Measurements from ENCODE around the gene FGGY. TPM values are rescaled to one million over a fixed set of nuclear protein-coding genes. Genes with fewer than 3 reads are reported as not detected.
"Not testable (repeated sequence)": the region's sequence is repeated elsewhere in the genome, so short reads cannot be mapped to it uniquely, and the experiment has no call there.

FGGY gene
- total and polyA plus RNA-seq, 2 donors (not counting 1 experiment from before 2014, with no cell fraction given): 6.1 to 38.5 TPM

DNA sequence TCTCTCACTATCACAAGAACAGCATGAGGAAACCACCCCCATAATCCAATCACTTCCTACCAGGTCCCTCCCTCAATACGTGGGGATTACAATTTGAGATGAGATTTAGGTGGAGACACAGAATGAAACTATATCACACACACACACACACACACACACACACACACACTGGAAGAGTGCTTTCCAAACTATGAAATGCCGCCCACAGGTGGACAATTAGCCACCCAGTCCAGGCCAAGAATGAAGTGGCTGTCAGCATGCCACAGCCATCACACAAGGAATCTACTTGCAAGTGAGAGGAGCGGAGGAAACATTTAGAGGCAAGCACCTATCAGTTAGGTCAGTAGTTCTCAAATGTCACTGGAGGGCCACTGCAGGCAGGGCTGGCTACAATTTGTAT is 412.4 kb downstream of the FGGY start:
- Histone ChIP-seq H3K9me3 (ENCODE audit: control extremely low read depth in 1 of 3, control insufficient read depth in 2 of 3, insufficient read depth in 1 of 3, low read length in 2 of 3) (no peaks in the 10 kb centered on the region), H4K20me1 (ENCODE audit: control insufficient read depth, insufficient read depth, low read length, poor library complexity, severe bottlenecking) (no peaks in the 10 kb centered on the region), H3K79me2 (ENCODE audit: control insufficient read depth, insufficient read depth, low read length) (no peaks in the 10 kb centered on the region), H3K4me1 (ENCODE audit: control insufficient read depth in 2 of 2, insufficient read depth in 2 of 2, low read length in 2 of 2) (no peaks in the 10 kb centered on the region), H3K4me3 (ENCODE audit: control extremely low read depth in 1 of 5, extremely low read depth in 1 of 5, insufficient read depth in 1 of 5, low read depth in 2 of 5, low read length in 4 of 5) (no peak overlapping the region), H3K4me2 (replicated peaks; ENCODE audit: low read depth, low read length, poor library complexity, severe bottlenecking) (no peak overlapping the region), H3K9ac (ENCODE audit: low read length) (no peak overlapping the region), H3K27ac (ENCODE audit: low read length in 2 of 2) (no peak overlapping the region), H3K27me3 (replicated peaks in 1 of 4; ENCODE audit: control extremely low read depth in 1 of 4, control insufficient read depth in 3 of 4, insufficient read depth in 4 of 4, low read length in 3 of 4) (no peaks in the 10 kb centered on the region), H3K36me3 (replicated peaks in 1 of 2; ENCODE audit: control extremely low read depth in 1 of 2, control insufficient read depth in 1 of 2, extremely low read depth in 1 of 2, insufficient read depth in 2 of 2, low read length in 1 of 2) (no peaks in the 10 kb centered on the region), H2AFZ (ENCODE audit: insufficient read depth, low read depth, low read length, poor library complexity, severe bottlenecking) (no peak overlapping the region)
- ChIA-PET POLR2A (no interaction called here), CTCF (no interaction called here)
- H3K9me3 Mint-ChIP-seq (ENCODE audit: insufficient read depth): no peaks in the 10 kb centered on the region
- H3K4me3 Mint-ChIP-seq: no peak overlapping the region
- no peak overlapping the region for H3K27ac Mint-ChIP-seq
- no peak for DNase-seq
- H3K4me1 Mint-ChIP-seq: no peaks in the 10 kb centered on the region
- no peaks in the 10 kb centered on the region for H3K27me3 Mint-ChIP-seq
- ATAC-seq (ENCODE audit: low read depth): no peak
- TF ChIP-seq, protein P1, sequence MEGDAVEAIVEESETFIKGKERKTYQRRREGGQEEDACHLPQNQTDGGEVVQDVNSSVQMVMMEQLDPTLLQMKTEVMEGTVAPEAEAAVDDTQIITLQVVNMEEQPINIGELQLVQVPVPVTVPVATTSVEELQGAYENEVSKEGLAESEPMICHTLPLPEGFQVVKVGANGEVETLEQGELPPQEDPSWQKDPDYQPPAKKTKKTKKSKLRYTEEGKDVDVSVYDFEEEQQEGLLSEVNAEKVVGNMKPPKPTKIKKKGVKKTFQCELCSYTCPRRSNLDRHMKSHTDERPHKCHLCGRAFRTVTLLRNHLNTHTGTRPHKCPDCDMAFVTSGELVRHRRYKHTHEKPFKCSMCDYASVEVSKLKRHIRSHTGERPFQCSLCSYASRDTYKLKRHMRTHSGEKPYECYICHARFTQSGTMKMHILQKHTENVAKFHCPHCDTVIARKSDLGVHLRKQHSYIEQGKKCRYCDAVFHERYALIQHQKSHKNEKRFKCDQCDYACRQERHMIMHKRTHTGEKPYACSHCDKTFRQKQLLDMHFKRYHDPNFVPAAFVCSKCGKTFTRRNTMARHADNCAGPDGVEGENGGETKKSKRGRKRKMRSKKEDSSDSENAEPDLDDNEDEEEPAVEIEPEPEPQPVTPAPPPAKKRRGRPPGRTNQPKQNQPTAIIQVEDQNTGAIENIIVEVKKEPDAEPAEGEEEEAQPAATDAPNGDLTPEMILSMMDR (IDR thresholded peaks at IDR 0.05): no peak
- no peak for TF ChIP-seq EZH2 (IDR thresholded peaks at IDR 0.05; ENCODE audit: borderline replicate concordance, insufficient read depth, low read depth, low read length, poor library complexity, severe bottlenecking)
- WGBS (ENCODE audit: insufficient coverage): 100% methylated on average over 2 of the region's 3 CpGs
- intact Hi-C loops (cut with micrococcal nuclease): no loop called here

DNA sequence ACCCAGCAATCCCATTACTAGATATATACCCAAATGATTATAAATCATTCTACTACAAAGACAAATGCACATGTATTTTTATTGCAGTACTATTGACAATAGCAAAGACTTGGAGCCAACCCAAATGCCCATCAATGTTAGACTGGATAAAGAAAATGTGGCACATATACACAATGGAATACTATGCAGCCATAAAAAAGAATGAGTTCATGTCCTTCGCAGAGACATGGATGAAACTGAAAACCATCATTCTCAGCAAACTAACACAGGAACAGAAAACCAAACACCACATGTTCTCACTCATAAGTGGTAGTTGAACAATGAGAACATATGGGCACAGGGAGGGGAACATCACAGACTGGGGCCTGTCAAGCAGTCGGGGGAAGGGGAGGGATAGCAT is 414.0 kb downstream of the FGGY start:
- H3K79me2 ChIP-seq (ENCODE audit: control insufficient read depth, insufficient read depth, low read length); DNase-seq; H2AFZ ChIP-seq (ENCODE audit: insufficient read depth, low read depth, low read length, poor library complexity, severe bottlenecking); H3K4me2 ChIP-seq (replicated peaks; ENCODE audit: low read depth, low read length, poor library complexity, severe bottlenecking); H3K27me3 ChIP-seq (replicated peaks in 1 of 4; ENCODE audit: control extremely low read depth in 1 of 4, control insufficient read depth in 3 of 4, insufficient read depth in 4 of 4, low read length in 3 of 4); H3K27ac Mint-ChIP-seq; H3K4me1 ChIP-seq (ENCODE audit: control insufficient read depth in 2 of 2, insufficient read depth in 2 of 2, low read length in 2 of 2); H3K27ac ChIP-seq (ENCODE audit: low read length in 2 of 2); H3K9me3 ChIP-seq (ENCODE audit: control extremely low read depth in 1 of 3, control insufficient read depth in 2 of 3, insufficient read depth in 1 of 3, low read length in 2 of 3); H3K4me1 Mint-ChIP-seq; H3K9me3 Mint-ChIP-seq (ENCODE audit: insufficient read depth); H4K20me1 ChIP-seq (ENCODE audit: control insufficient read depth, insufficient read depth, low read length, poor library complexity, severe bottlenecking); intact Hi-C loops (cut with micrococcal nuclease); H3K27me3 Mint-ChIP-seq; H3K36me3 ChIP-seq (replicated peaks in 1 of 2; ENCODE audit: control extremely low read depth in 1 of 2, control insufficient read depth in 1 of 2, extremely low read depth in 1 of 2, insufficient read depth in 2 of 2, low read length in 1 of 2); H3K9ac ChIP-seq (ENCODE audit: low read length); POLR2A ChIA-PET; H3K4me3 Mint-ChIP-seq; ATAC-seq (ENCODE audit: low read depth); CTCF ChIA-PET; H3K4me3 ChIP-seq (ENCODE audit: control extremely low read depth in 1 of 5, extremely low read depth in 1 of 5, insufficient read depth in 1 of 5, low read depth in 2 of 5, low read length in 4 of 5): not testable (repeated sequence)
- no CpG with 5 or more reads among the region's 2 CpGs for WGBS (ENCODE audit: insufficient coverage)
